Right lung (tissue), 5 donors: ENCODE results near the gene CD79B. TPM values are rescaled to one million over a fixed set of nuclear protein-coding genes. Genes with fewer than 3 reads are reported as not detected.

Experiments used
- polyA plus RNA-seq, 5 donors: library from polyadenylated mRNA; unstranded; fragments of 120-200 nt; gene quantifications; one replicate each; pipeline versions ENCODE4 v1.2.1 to v1.2.3, GENCODE V29; 2013; ENCODE audit warnings: inconsistent platforms in 1 of 5, low replicate concordance in 1 of 5; ENCODE audit not compliant: insufficient read length in 5 of 5, insufficient read depth in 1 of 5

Gene CD79B
- polyA plus RNA-seq, 5 donors, result 1.0 to 4.2 (median 1.9) TPM

Other genes starting within 250 kb of the CD79B start
- 10 to 100 TPM; 26.0 to 49.7 (median 33.7) TPM for gene LIMD2, start 232.2 kb downstream of the CD79B start, polyA plus RNA-seq
- gene STRADA, start 190.5 kb downstream of the CD79B start, polyA plus RNA-seq, result 10 to 100 TPM; 66.2 to 89.5 (median 75.1) TPM
- 100 to 1,000 TPM in 1 of 5 donors, 10 to 100 TPM in 4; 79.7 to 107 (median 85.9) TPM for gene CCDC47, start 158.7 kb downstream of the CD79B start, polyA plus RNA-seq
- 100 to 1,000 TPM; 169 to 235 (median 228) TPM for gene DDX42, start 158.2 kb downstream of the CD79B start, polyA plus RNA-seq
- 100 to 1,000 TPM; 130 to 146 (median 142) TPM for gene PSMC5, start 104.9 kb downstream of the CD79B start, polyA plus RNA-seq
- gene FTSJ3, start 104.7 kb downstream of the CD79B start, polyA plus RNA-seq, result 10 to 100 TPM; 48.7 to 81.2 (median 70.0) TPM
- gene SMARCD2, start 89.6 kb downstream of the CD79B start, polyA plus RNA-seq, result 100 to 1,000 TPM; 111 to 147 (median 133) TPM
- 1 to 10 TPM in 1 of 5 donors, under 1 TPM in 1, not detected in 3; 0.88 to 5.8 TPM for gene CSH2, start 58.7 kb downstream of the CD79B start, polyA plus RNA-seq
- gene GH2, start 50.4 kb downstream of the CD79B start, polyA plus RNA-seq, result not detected
- gene CSH1, start 35.8 kb downstream of the CD79B start, polyA plus RNA-seq, result 1 to 10 TPM in 2 of 5 donors, under 1 TPM in 3; 0.32 to 9.5 (median 0.57) TPM
- gene CSHL1, start 21.1 kb downstream of the CD79B start, polyA plus RNA-seq, result under 1 TPM in 1 of 5 donors, not detected in 4; 0.74 TPM
- not detected for gene GH1, start 13.5 kb downstream of the CD79B start, polyA plus RNA-seq
- 1 to 10 TPM in 2 of 5 donors, under 1 TPM in 3; 0.36 to 2.2 (median 0.63) TPM for gene SCN4A, start 40.6 kb upstream of the CD79B start, polyA plus RNA-seq
- 1 to 10 TPM; 4.5 to 8.9 (median 6.8) TPM for gene PRR29, start 66.0 kb upstream of the CD79B start, polyA plus RNA-seq
- 10 to 100 TPM; 43.5 to 50.7 (median 46.8) TPM for gene ICAM2, start 88.3 kb upstream of the CD79B start, polyA plus RNA-seq
- gene ERN1, start 197.8 kb upstream of the CD79B start, polyA plus RNA-seq, result 10 to 100 TPM in 4 of 5 donors, 1 to 10 TPM in 1; 8.5 to 13.6 (median 10.5) TPM